IMR-90 (cell line): ENCODE data around the gene GATA3. TPM values are rescaled to one million over a fixed set of nuclear protein-coding genes. Genes with fewer than 3 reads are reported as not detected.

Source experiments
- ATAC-seq: fragments of 200-7000 bp; cut with Tn5 transposase; 2 replicates; pipeline ENCODE4 v1.9.1; 2020; ENCODE audit warnings: low read depth, mild to moderate bottlenecking, moderate library complexity
- BruUV-seq: library from RNA; stranded (reverse); fragments of 400-500 nt; replicated peaks from 2 replicates; lab custom pipeline; 2021; lab: Mats Ljungman, UMichigan
- CTCF ChIA-PET: fragments of 300-600 bp; formaldehyde crosslinking; extraction: SDS; loops from one replicate; lab custom pipeline; 2021; ENCODE audit warnings: antibody characterized with exemption; lab: Yijun Ruan, JAX
- POLR2A ChIA-PET: fragments of 300-600 bp; sonication (Branson Sonifier 250); formaldehyde crosslinking; loops from one replicate; lab custom pipeline; 2022; ENCODE audit warnings: antibody characterized with exemption; ENCODE audit not compliant: unreplicated experiment; lab: Charles Lee
- DNase-seq: peaks from one replicate; pipeline ENCODE4 v3.0.0; 2013
- H2AFZ ChIP-seq: replicated peaks from 2 replicates; pipeline ENCODE3; 2013; ENCODE audit warnings: low read length, mild to moderate bottlenecking; ENCODE audit not compliant: poor library complexity
- H2AK5ac ChIP-seq: 2 replicates; pipeline ENCODE4 v1.6.1; 2013; ENCODE audit warnings: low read depth, low read length, inconsistent platforms
- H2AK9ac ChIP-seq: replicated peaks from 2 replicates; pipeline ENCODE3; 2013; ENCODE audit warnings: mild to moderate bottlenecking, low read depth, low read length, moderate library complexity; ENCODE audit not compliant: poor library complexity
- H2BK120ac ChIP-seq: 2 replicates; pipeline ENCODE4 v1.6.1; 2013; ENCODE audit warnings: low read depth, low read length, inconsistent platforms
- H2BK15ac ChIP-seq: 3 replicates; pipeline ENCODE4 v1.6.1; 2013; ENCODE audit warnings: low read depth, low read length, inconsistent platforms
- H2BK20ac ChIP-seq: 2 replicates; pipeline ENCODE4 v1.6.1; 2013; ENCODE audit warnings: low read depth, mild to moderate bottlenecking, inconsistent platforms, low read length, moderate library complexity
- H2BK5ac ChIP-seq: 2 replicates; pipeline ENCODE4 v1.6.1; 2013; ENCODE audit warnings: mild to moderate bottlenecking, low read depth, low read length, inconsistent platforms; ENCODE audit not compliant: poor library complexity, severe bottlenecking
- H3K14ac ChIP-seq: replicated peaks from 2 replicates; pipeline ENCODE4 v1.6.1; 2013; ENCODE audit warnings: low read depth, low read length, inconsistent platforms
- H3K18ac ChIP-seq: 2 replicates; pipeline ENCODE4 v1.6.1; 2013; ENCODE audit warnings: low read depth, low read length, control low read depth
- H3K23ac ChIP-seq: 2 replicates; pipeline ENCODE4 v1.6.1; 2013; ENCODE audit warnings: low read depth, low read length, inconsistent platforms
- H3K27ac ChIP-seq: 2 replicates; pipeline ENCODE4 v1.5.1; 2013; ENCODE audit warnings: mild to moderate bottlenecking, control low read depth, low read length; ENCODE audit not compliant: insufficient read depth
- H3K27me3 ChIP-seq: 2 replicates; pipeline ENCODE4 v1.6.1; 2013; ENCODE audit warnings: low read length; ENCODE audit not compliant: control insufficient read depth, insufficient read depth
- H3K36me3 ChIP-seq: 2 replicates; pipeline ENCODE4 v1.6.1; 2013; ENCODE audit warnings: low read length, mixed read lengths; ENCODE audit not compliant: control insufficient read depth, insufficient read depth
- H3K4ac ChIP-seq: 2 replicates; pipeline ENCODE4 v1.6.1; 2013; ENCODE audit warnings: low read depth, low read length, inconsistent platforms
- H3K4me1 ChIP-seq: 2 replicates; pipeline ENCODE4 v1.6.1; 2013; ENCODE audit warnings: low read length, mixed read lengths; ENCODE audit not compliant: control insufficient read depth, insufficient read depth
- H3K4me2 ChIP-seq: 2 replicates; pipeline ENCODE4 v1.6.1; 2013; ENCODE audit warnings: low read depth, mild to moderate bottlenecking, control low read depth, low read length, moderate library complexity
- H3K4me3 ChIP-seq: 2 replicates; pipeline ENCODE4 v1.5.1; 2013; ENCODE audit warnings: low read depth, mild to moderate bottlenecking, control low read depth, low read length, moderate library complexity; ENCODE audit not compliant: insufficient read depth
- H3K56ac ChIP-seq: 2 replicates; pipeline ENCODE4 v1.6.1; 2013; ENCODE audit warnings: low read length, inconsistent platforms; ENCODE audit not compliant: insufficient read depth; ENCODE audit errors: extremely low read depth
- H3K79me1 ChIP-seq, 2 experiments: 2 replicates each; pipeline ENCODE4 v1.6.1; 2013; ENCODE audit warnings: low read length in 2 of 2, inconsistent platforms in 1 of 2, low read depth in 1 of 2
- H3K9ac ChIP-seq: 2 replicates; pipeline ENCODE4 v1.6.1; 2013; ENCODE audit warnings: low read depth, low read length, control low read depth
- H3K9me1 ChIP-seq: 2 replicates; pipeline ENCODE4 v1.6.1; 2013; ENCODE audit warnings: low read length, inconsistent platforms; ENCODE audit not compliant: insufficient read depth
- H3K9me3 ChIP-seq: 2 replicates; pipeline ENCODE4 v1.6.1; 2013; ENCODE audit warnings: low read length; ENCODE audit not compliant: control insufficient read depth, insufficient read depth
- H4K20me1 ChIP-seq: 2 replicates; pipeline ENCODE4 v1.6.1; 2013; ENCODE audit warnings: low read length, inconsistent platforms; ENCODE audit not compliant: insufficient read depth
- H4K5ac ChIP-seq: 2 replicates; pipeline ENCODE4 v1.6.1; 2013; ENCODE audit warnings: mild to moderate bottlenecking, low read depth, low read length, control low read depth
- H4K8ac ChIP-seq, 2 experiments: 2 replicates each; pipeline ENCODE4 v1.6.1; 2013; ENCODE audit warnings: low read depth in 2 of 2, low read length in 2 of 2, control low read depth in 1 of 2, inconsistent platforms in 1 of 2
- H4K91ac ChIP-seq: 2 replicates; pipeline ENCODE4 v1.6.1; 2013; ENCODE audit warnings: low read depth, low read length, inconsistent platforms; ENCODE audit not compliant: insufficient read depth
- BHLHE40 ChIP-seq: fragments of 150-350 bp; IDR thresholded peaks from 2 replicates; pipeline ENCODE4 v1.6.1; 2016; ENCODE audit warnings: mild to moderate bottlenecking, low read depth, low read length
- CEBPB ChIP-seq: IDR thresholded peaks from 2 replicates; pipeline ENCODE4 v1.6.1; 2012; ENCODE audit warnings: low read depth, low read length, improper control_type of control experiment
- CHD1 ChIP-seq: IDR thresholded peaks from 2 replicates; pipeline ENCODE4 v1.6.1; 2012; ENCODE audit warnings: low read depth, low read length, improper control_type of control experiment
- FOS ChIP-seq: fragments of 150-350 bp; IDR thresholded peaks from 2 replicates; pipeline ENCODE4 v1.6.1; 2016; ENCODE audit warnings: low read depth, low read length
- MAZ ChIP-seq: IDR thresholded peaks from 2 replicates; pipeline ENCODE4 v1.6.1; 2012; ENCODE audit warnings: low read depth, mild to moderate bottlenecking, low read length, improper control_type of control experiment, moderate library complexity, borderline replicate concordance
- MXI1 ChIP-seq: IDR thresholded peaks from 2 replicates; pipeline ENCODE4 v1.6.1; 2012; ENCODE audit warnings: low read depth, mild to moderate bottlenecking, low read length, moderate library complexity, borderline replicate concordance
- NFE2L2 ChIP-seq: fragments of 150-350 bp; IDR thresholded peaks from 2 replicates; pipeline ENCODE4 v1.6.1; 2016; ENCODE audit warnings: low read depth, mild to moderate bottlenecking, low read length
- RAD21 ChIP-seq: IDR thresholded peaks from 2 replicates; pipeline ENCODE4 v1.6.1; 2012; ENCODE audit warnings: low read length, improper control_type of control experiment
- RFX5 ChIP-seq: IDR thresholded peaks from 2 replicates; pipeline ENCODE4 v1.8.0; 2012; ENCODE audit warnings: low read depth, mild to moderate bottlenecking, low read length, moderate library complexity
- SMC3 ChIP-seq: fragments of 150-350 bp; IDR thresholded peaks from 2 replicates; pipeline ENCODE4 v1.6.1; 2016; ENCODE audit warnings: low read depth, mild to moderate bottlenecking, antibody characterized with exemption, low read length, moderate library complexity
- USF2 ChIP-seq: fragments of 150-350 bp; IDR thresholded peaks from 2 replicates; pipeline ENCODE4 v1.6.1; 2017; ENCODE audit warnings: mild to moderate bottlenecking, antibody characterized with exemption, low read length, low read depth
- WGBS, 2 experiments: methylation state at CpG; one replicate each; pipeline versions ENCODE4 v1.1.5 to v1.1.7; 2013; ENCODE audit warnings: missing lambda C conversion rate in 2 of 2; ENCODE audit not compliant: insufficient read length in 1 of 2; ENCODE audit errors: extremely low coverage in 2 of 2; 5-methylcytosine and 5-hydroxymethylcytosine counted together
- dilution Hi-C: fragments of 300-500 bp; cut with HindIII; formaldehyde crosslinking; loops from one replicate; pipeline ENCODE4 v1.14.3; 2018; ENCODE audit warnings: low sequenced_read_pairs; ENCODE audit not compliant: unreplicated experiment
- in situ Hi-C: fragments of 300-500 bp; cut with MboI; formaldehyde crosslinking; loops from 3 replicates; pipeline ENCODE4 v1.14.3; 2019; ENCODE audit warnings: low sequenced_read_pairs, inconsistent platforms, mixed read lengths
- intact Hi-C: fragments of 100-400 bp; cut with micrococcal nuclease; formaldehyde crosslinking; loops from 2 replicates; pipeline ENCODE4 v1.10.0; 2022
- polyA plus RNA-seq, 3 experiments: library from polyadenylated mRNA; depleted of rRNA; stranded (reverse); fragments of >200 nt; gene quantifications; 2 replicates each; pipeline ENCODE4 v1.2.3, GENCODE V29; 2012; ENCODE audit warnings: low replicate concordance in 1 of 3
- total RNA-seq: library from RNA; depleted of rRNA; stranded (reverse); fragments of >200 nt; gene quantifications from 2 replicates; pipeline ENCODE4 v1.2.3, GENCODE V29; 2012
- TF ChIP-seq, protein P1 (sequence below): conservative IDR thresholded peaks from 2 replicates; pipeline ENCODE4 v1.5.1; 2012; ENCODE audit warnings: mild to moderate bottlenecking, low read depth, low read length, improper control_type of control experiment

GATA3 gene
- total and polyA plus RNA-seq, 2 of the 4 experiments (the other 2 are of a cell fraction), result 0.21 TPM; not detected in 1

GRCh38 chr10:8013619-8014018 is 40.9 kb upstream of the GATA3 start:
- Histone ChIP-seq H3K9ac (no peak overlapping the region), H4K20me1 (no peaks in the 10 kb centered on the region), H3K14ac (no peak overlapping the region), H3K9me1 (no peaks in the 10 kb centered on the region), H3K18ac (no peak overlapping the region), H4K5ac (no peak overlapping the region), H3K23ac (no peak overlapping the region), H4K91ac (no peak overlapping the region), H3K27ac (no peak overlapping the region), H2AFZ (no peak overlapping the region), H3K36me3 (peaks cover 16% of the 10 kb centered on the region), H3K9me3 (no peaks in the 10 kb centered on the region), H2BK20ac (no peak overlapping the region), H4K8ac (no peak overlapping the region), H2BK120ac (no peak overlapping the region), H3K4me3 (no peak overlapping the region), H2BK5ac (no peak overlapping the region), H3K4me1 (peaks cover 6% of the 10 kb centered on the region), H3K79me1 (no peaks in the 10 kb centered on the region), H3K56ac (no peak overlapping the region), H2AK9ac (no peak overlapping the region), H3K4ac (no peak overlapping the region), H2BK15ac (no peak overlapping the region), H3K4me2 (no peak overlapping the region), H2AK5ac (no peak overlapping the region), H3K27me3 (no peaks in the 10 kb centered on the region)
- intact Hi-C loops, result no loop called here
- in situ Hi-C loops, result no loop called here
- no peak for DNase-seq
- no TSS peak for BruUV-seq
- ATAC-seq, result no peak
- ChIA-PET CTCF (no interaction called here), POLR2A (interaction anchor here (0.5 kb wide), 1 partner anchor 16 kb away, joined by 13 read pairs; no protein-coding TSS in a partner anchor)
- TF ChIP-seq RFX5, result no peak
- TF ChIP-seq CEBPB, result no peak
- TF ChIP-seq FOS, result no peak
- TF ChIP-seq MXI1, result no peak
- no peak for TF ChIP-seq RAD21
- TF ChIP-seq MAZ, result no peak
- no peak for TF ChIP-seq BHLHE40
- no peak for TF ChIP-seq USF2
- no peak for TF ChIP-seq NFE2L2
- TF ChIP-seq, protein P1, sequence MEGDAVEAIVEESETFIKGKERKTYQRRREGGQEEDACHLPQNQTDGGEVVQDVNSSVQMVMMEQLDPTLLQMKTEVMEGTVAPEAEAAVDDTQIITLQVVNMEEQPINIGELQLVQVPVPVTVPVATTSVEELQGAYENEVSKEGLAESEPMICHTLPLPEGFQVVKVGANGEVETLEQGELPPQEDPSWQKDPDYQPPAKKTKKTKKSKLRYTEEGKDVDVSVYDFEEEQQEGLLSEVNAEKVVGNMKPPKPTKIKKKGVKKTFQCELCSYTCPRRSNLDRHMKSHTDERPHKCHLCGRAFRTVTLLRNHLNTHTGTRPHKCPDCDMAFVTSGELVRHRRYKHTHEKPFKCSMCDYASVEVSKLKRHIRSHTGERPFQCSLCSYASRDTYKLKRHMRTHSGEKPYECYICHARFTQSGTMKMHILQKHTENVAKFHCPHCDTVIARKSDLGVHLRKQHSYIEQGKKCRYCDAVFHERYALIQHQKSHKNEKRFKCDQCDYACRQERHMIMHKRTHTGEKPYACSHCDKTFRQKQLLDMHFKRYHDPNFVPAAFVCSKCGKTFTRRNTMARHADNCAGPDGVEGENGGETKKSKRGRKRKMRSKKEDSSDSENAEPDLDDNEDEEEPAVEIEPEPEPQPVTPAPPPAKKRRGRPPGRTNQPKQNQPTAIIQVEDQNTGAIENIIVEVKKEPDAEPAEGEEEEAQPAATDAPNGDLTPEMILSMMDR, result no peak
- TF ChIP-seq CHD1, result no peak
- TF ChIP-seq SMC3, result no peak
- dilution Hi-C loops, result no loop called here
- 100% methylated on average over 2 of the region's 10 CpGs; no CpG with 5 or more reads in 1 of the 2 experiments for WGBS, 2 experiments
